PC-9 (cell line): ENCODE measurements around the gene CD37.

Experiments
- EZH2 ChIP-seq: fragments of 200-600 bp; sonication (generic); IDR thresholded peaks from 2 replicates; pipeline ENCODE4 v1.8.0; 2017; ENCODE audit warnings: antibody characterized with exemption, low read depth
- TF ChIP-seq, protein P1 (sequence below): fragments of 200-600 bp; sonication (generic); conservative IDR thresholded peaks from 2 replicates; pipeline ENCODE4 v1.6.1; 2017; ENCODE audit warnings: mixed run types, antibody characterized with exemption, mild to moderate bottlenecking, moderate library complexity

DNA sequence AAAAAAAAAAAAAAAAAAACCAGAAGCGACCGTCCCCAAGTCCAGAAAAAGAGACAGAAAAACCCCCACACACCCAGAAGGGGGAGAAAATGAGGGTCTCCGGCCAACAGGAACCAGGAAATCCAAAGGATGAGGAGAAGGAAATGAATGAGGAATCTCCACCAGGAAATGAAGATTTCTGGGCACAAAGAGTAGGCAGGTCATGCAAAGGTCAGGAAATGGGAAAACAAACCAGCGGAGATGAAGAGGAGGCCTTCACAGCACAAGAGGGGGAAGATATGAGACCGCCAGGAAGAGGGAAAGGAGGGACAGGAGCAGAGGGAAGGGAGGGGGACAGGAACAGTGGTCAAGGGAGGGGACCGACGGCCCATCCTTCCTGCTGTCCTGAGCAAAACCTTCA is 21.2 kb downstream of the CD37 start:
- TF ChIP-seq, protein P1, sequence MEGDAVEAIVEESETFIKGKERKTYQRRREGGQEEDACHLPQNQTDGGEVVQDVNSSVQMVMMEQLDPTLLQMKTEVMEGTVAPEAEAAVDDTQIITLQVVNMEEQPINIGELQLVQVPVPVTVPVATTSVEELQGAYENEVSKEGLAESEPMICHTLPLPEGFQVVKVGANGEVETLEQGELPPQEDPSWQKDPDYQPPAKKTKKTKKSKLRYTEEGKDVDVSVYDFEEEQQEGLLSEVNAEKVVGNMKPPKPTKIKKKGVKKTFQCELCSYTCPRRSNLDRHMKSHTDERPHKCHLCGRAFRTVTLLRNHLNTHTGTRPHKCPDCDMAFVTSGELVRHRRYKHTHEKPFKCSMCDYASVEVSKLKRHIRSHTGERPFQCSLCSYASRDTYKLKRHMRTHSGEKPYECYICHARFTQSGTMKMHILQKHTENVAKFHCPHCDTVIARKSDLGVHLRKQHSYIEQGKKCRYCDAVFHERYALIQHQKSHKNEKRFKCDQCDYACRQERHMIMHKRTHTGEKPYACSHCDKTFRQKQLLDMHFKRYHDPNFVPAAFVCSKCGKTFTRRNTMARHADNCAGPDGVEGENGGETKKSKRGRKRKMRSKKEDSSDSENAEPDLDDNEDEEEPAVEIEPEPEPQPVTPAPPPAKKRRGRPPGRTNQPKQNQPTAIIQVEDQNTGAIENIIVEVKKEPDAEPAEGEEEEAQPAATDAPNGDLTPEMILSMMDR: no peak
- TF ChIP-seq EZH2: no peak
